Measurements from ENCODE around the gene PMAIP1. TPM values are rescaled to one million over a fixed set of nuclear protein-coding genes. Genes with fewer than 3 reads are reported as not detected.

Gene PMAIP1
- total RNA-seq, 1 experiment from 2014 or later, result 28.0 TPM

- H3K4me3 Mint-ChIP-seq (ENCODE audit: unreplicated experiment), result no peak overlapping the region
- CTCF ChIA-PET, result interaction anchor here (0.6 kb wide), 1 partner anchor 11 kb away, joined by 4 read pairs; no protein-coding TSS in a partner anchor
- H3K9me3 Mint-ChIP-seq (ENCODE audit: unreplicated experiment), result no peaks in the 10 kb centered on the region
- peaks cover 12% of the 10 kb centered on the region for H3K4me1 Mint-ChIP-seq (ENCODE audit: insufficient read depth, unreplicated experiment)
- intact Hi-C loops (cut with micrococcal nuclease), result no loop called here
- no peaks in the 10 kb centered on the region for H3K36me3 Mint-ChIP-seq (ENCODE audit: insufficient read depth, unreplicated experiment)
- BruUV-seq (replicated peaks), result no TSS peak
- H3K27me3 Mint-ChIP-seq (ENCODE audit: insufficient read depth, unreplicated experiment), result no peaks in the 10 kb centered on the region
- TF ChIP-seq CTCF (IDR thresholded peaks at IDR 0.05; ENCODE audit: unreplicated experiment), result no peak
- no peak overlapping the region for H3K27ac Mint-ChIP-seq (ENCODE audit: low read depth, unreplicated experiment)
- DNase-seq (ENCODE audit: unreplicated experiment), result no peak
- POLR2A ChIA-PET, result no interaction called here
Measured at GRCh38 chr18:59929621-59930295, 30.0 kb downstream of the PMAIP1 start.

- H3K4me3 Mint-ChIP-seq (ENCODE audit: unreplicated experiment), result no peak overlapping the region
- intact Hi-C loops (cut with micrococcal nuclease), result no loop called here
- H3K27me3 Mint-ChIP-seq (ENCODE audit: insufficient read depth, unreplicated experiment), result no peaks in the 10 kb centered on the region
- CTCF ChIA-PET, result interaction anchor here (0.6 kb wide), 1 partner anchor 152 kb away, joined by 3 read pairs; no protein-coding TSS in a partner anchor
- no peak overlapping the region for H3K27ac Mint-ChIP-seq (ENCODE audit: low read depth, unreplicated experiment)
- DNase-seq (ENCODE audit: unreplicated experiment), result no peak
- H3K9me3 Mint-ChIP-seq (ENCODE audit: unreplicated experiment), result no peaks in the 10 kb centered on the region
- H3K36me3 Mint-ChIP-seq (ENCODE audit: insufficient read depth, unreplicated experiment), result no peaks in the 10 kb centered on the region
- no TSS peak for BruUV-seq (replicated peaks)
- no peak for TF ChIP-seq CTCF (IDR thresholded peaks at IDR 0.05; ENCODE audit: unreplicated experiment)
- H3K4me1 Mint-ChIP-seq (ENCODE audit: insufficient read depth, unreplicated experiment), result peaks cover 5% of the 10 kb centered on the region
- POLR2A ChIA-PET, result interaction anchor here (0.6 to 1.5 kb wide), 2 partner anchors 22 to 1075 kb away, joined by 3 to 4 read pairs; no protein-coding TSS in a partner anchor
Measured at GRCh38 chr18:59932401-59932800, 32.6 kb downstream of the PMAIP1 start.

GRCh38 chr18:59938676-59939075 lies 38.9 kb downstream of the PMAIP1 start:
- no peak for DNase-seq (ENCODE audit: unreplicated experiment)
- intact Hi-C loops (cut with micrococcal nuclease), result no loop called here
- BruUV-seq (replicated peaks), result no TSS peak
- H3K9me3 Mint-ChIP-seq (ENCODE audit: unreplicated experiment), result no peaks in the 10 kb centered on the region
- H3K36me3 Mint-ChIP-seq (ENCODE audit: insufficient read depth, unreplicated experiment), result no peaks in the 10 kb centered on the region
- H3K4me3 Mint-ChIP-seq (ENCODE audit: unreplicated experiment), result no peak overlapping the region
- H3K4me1 Mint-ChIP-seq (ENCODE audit: insufficient read depth, unreplicated experiment), result no peaks in the 10 kb centered on the region
- ChIA-PET CTCF (interaction anchor here (0.6 to 0.7 kb wide), 3 partner anchors 31 to 649 kb away, joined by 3 to 6 read pairs (median 4); no protein-coding TSS in a partner anchor), POLR2A (no interaction called here)
- H3K27me3 Mint-ChIP-seq (ENCODE audit: insufficient read depth, unreplicated experiment), result no peaks in the 10 kb centered on the region
- no peak overlapping the region for H3K27ac Mint-ChIP-seq (ENCODE audit: low read depth, unreplicated experiment)
- no peak for TF ChIP-seq CTCF (IDR thresholded peaks at IDR 0.05; ENCODE audit: unreplicated experiment)

- Mint-ChIP-seq H3K27ac (ENCODE audit: low read depth, unreplicated experiment) (no peak overlapping the region), H3K36me3 (ENCODE audit: insufficient read depth, unreplicated experiment) (no peaks in the 10 kb centered on the region), H3K4me1 (ENCODE audit: insufficient read depth, unreplicated experiment) (no peaks in the 10 kb centered on the region), H3K4me3 (ENCODE audit: unreplicated experiment) (no peak overlapping the region), H3K9me3 (ENCODE audit: unreplicated experiment) (no peaks in the 10 kb centered on the region), H3K27me3 (ENCODE audit: insufficient read depth, unreplicated experiment) (no peaks in the 10 kb centered on the region)
- TF ChIP-seq CTCF (IDR thresholded peaks at IDR 0.05; ENCODE audit: unreplicated experiment), result no peak
- ChIA-PET CTCF (interaction anchor here (0.5 to 0.7 kb wide), 4 partner anchors 31 to 649 kb away, joined by 3 to 6 read pairs (median 4); no protein-coding TSS in a partner anchor), POLR2A (no interaction called here)
- no peak for DNase-seq (ENCODE audit: unreplicated experiment)
- no TSS peak for BruUV-seq (replicated peaks)
- intact Hi-C loops (cut with micrococcal nuclease), result no loop called here
Measured at GRCh38 chr18:59939127-59939526, 39.3 kb downstream of the PMAIP1 start.

All from MCF 10A (cell line).